Measurements from ENCODE around the gene PEAK3.

Gene PEAK3

DNA sequence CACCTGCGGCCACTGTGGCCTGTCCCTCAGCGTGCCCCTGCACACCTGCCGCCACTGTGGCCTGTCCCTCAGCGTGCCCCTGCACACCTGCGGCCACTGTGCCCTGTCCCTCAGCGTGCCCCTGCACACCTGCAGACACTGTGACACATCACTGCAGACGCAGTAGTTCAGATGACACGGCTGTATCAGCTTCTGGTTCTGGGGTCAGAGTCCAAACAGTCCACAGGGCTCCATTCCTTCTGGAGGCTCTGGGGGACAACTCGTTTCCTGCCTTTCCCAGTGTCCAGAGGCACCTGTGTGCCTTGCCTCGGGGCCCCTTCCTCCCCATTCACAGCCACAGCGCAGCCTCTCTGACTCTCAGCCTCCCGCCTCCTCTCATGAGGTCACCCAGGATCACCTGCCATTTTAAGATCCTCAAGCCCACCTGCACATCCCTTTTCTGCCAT lies 39.9 kb downstream of the PEAK3 start:
- Histone ChIP-seq H3K9ac (ENCODE audit: low read depth, low read length) (peak overlapping the region; percentile 1), H3K27me3 (ENCODE audit: control insufficient read depth, insufficient read depth, low read length) (no peaks in the 10 kb centered on the region), H3K9me3 (ENCODE audit: control insufficient read depth, insufficient read depth, low read length) (no peaks in the 10 kb centered on the region), H3K4me1 (ENCODE audit: control insufficient read depth, insufficient read depth, low read length) (peaks cover 13% of the 10 kb centered on the region), H3K4me3 (ENCODE audit: low read depth, low read length) (no peak overlapping the region), H3K36me3 (ENCODE audit: control insufficient read depth, insufficient read depth, low read length) (peaks cover 54% of the 10 kb centered on the region)

DNA sequence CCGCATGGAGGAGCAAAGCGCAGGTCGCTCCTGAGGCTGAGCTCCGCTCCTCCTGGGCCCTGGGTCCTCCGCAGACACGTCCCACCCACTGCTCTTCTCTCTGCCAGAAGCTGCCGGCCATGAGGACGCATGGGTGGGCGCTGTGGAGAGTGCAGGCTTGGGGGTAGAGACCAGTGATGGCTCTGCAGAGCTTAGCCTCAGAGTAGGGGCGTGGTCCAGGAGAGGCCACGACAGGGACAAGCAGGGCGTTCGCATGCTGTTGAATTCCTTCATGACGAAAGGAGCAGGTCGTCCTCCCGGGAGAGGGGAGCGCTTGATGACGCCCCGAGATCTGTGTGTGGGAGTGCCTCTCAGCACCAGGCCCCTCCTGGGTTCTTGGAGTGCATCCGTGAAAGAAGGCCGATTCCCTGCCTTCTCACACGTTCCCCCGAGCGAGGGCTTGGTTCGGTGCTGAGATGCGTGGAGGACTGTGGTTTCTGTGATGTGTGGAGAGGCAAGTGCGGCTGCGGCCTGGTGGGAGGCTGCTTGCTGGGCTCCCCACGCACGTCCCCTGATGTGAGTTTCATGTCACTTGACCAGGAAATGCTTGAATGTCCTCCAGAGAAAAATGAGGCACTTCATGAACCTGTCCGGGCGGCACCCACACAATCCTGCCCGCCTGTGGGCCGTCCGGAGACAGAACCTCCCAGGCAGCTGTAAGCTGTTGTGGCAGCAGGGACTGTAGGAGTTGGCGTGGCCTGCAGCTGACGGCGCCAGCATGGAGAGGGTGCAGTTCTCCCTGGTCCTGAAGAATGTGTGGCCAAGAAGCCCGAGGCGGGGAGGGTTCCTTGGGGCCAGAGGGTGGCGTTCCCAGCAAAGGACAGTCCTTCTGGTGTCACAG lies 40.9 kb downstream of the PEAK3 start:
- peak overlapping the region; percentile 41 for H3K9ac ChIP-seq (ENCODE audit: low read depth, low read length)
- H3K36me3 ChIP-seq (ENCODE audit: control insufficient read depth, insufficient read depth, low read length), result peaks cover 44% of the 10 kb centered on the region
- peak overlapping the region; percentile 20 for H3K4me3 ChIP-seq (ENCODE audit: low read depth, low read length)
- H3K9me3 ChIP-seq (ENCODE audit: control insufficient read depth, insufficient read depth, low read length), result no peaks in the 10 kb centered on the region
- peaks cover 13% of the 10 kb centered on the region for H3K4me1 ChIP-seq (ENCODE audit: control insufficient read depth, insufficient read depth, low read length)
- H3K27me3 ChIP-seq (ENCODE audit: control insufficient read depth, insufficient read depth, low read length), result no peaks in the 10 kb centered on the region

DNA sequence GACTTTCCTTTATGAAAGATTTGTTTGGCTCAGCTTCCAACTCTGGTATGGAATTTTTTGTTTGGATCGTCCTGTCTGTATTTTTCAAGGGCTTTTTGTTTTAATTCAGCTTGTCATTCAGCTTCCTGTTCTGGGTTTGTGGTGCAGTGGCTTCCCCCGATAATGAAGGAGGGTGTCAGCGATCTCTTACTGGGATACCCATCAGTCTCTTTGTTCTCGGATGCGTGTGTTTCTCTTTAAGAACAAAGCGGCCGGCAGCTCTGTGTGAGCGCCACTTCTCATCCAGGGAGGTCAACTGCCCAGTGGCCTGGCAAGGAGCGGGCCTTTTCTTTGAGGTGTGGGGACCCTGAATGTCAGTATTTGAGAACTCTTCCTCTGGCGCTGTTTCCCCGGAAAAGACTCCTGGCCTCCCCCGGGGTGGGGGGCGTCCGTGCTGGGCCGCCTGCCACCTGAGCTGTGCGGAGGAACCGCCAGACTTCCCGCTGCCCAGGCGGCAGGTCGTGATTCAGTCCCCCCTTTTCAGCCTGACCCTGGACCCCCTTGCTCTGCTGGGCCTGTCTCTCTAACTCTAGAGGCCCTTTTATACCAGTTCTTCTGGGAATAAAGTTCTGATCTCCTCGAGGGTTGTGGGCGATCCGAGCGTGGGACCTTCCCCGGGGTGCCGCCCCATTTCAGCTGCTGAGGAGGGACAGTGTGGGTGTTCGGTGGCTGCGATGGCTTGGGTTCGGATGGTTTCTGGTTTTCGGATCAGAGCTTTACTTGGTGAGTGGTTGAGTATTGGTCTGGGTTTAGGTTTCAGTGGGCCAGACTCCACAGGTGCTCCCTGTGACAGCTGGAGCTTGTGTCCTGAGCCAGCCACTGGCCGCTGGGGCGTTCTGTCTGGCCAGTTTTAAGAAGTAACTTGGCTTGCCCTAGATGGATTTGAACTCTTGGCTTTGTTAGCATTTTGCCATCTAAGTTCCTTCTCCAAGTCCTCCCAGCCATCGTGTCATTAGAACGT lies 41.9 kb downstream of the PEAK3 start:
- H3K4me3 ChIP-seq (ENCODE audit: low read depth, low read length), result peak overlapping the region; percentile 20
- peaks cover 34% of the 10 kb centered on the region for H3K36me3 ChIP-seq (ENCODE audit: control insufficient read depth, insufficient read depth, low read length)
- peaks cover 13% of the 10 kb centered on the region for H3K4me1 ChIP-seq (ENCODE audit: control insufficient read depth, insufficient read depth, low read length)
- H3K9me3 ChIP-seq (ENCODE audit: control insufficient read depth, insufficient read depth, low read length), result no peaks in the 10 kb centered on the region
- H3K9ac ChIP-seq (ENCODE audit: low read depth, low read length), result peak overlapping the region; percentile 41
- no peaks in the 10 kb centered on the region for H3K27me3 ChIP-seq (ENCODE audit: control insufficient read depth, insufficient read depth, low read length)

DNA sequence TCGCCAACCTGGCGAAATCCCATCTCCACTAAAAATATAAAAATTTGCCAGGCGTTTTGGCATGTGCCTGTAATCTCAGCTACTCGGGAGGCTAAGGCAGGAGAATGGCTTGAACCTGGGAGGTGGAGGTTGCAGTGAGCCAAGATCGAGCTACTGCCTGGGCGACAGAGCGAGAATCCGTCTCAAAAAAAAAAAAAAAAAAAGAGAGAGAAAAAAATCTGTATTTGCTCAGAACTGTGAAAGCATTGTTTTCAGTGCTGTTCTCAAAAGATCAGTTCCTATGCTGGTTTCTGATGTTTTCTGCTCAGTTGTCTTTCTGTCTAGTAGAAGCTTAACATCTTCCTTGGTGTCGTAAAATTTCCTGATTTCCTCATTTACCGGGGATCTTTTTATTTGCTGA lies 42.8 kb downstream of the PEAK3 start:
- H3K4me3 ChIP-seq (ENCODE audit: low read depth, low read length), result peak overlapping the region; percentile 20
- peaks cover 27% of the 10 kb centered on the region for H3K36me3 ChIP-seq (ENCODE audit: control insufficient read depth, insufficient read depth, low read length)
- no peaks in the 10 kb centered on the region for H3K27me3 ChIP-seq (ENCODE audit: control insufficient read depth, insufficient read depth, low read length)
- peaks cover 13% of the 10 kb centered on the region for H3K4me1 ChIP-seq (ENCODE audit: control insufficient read depth, insufficient read depth, low read length)
- no peak overlapping the region for H3K9ac ChIP-seq (ENCODE audit: low read depth, low read length)
- no peaks in the 10 kb centered on the region for H3K9me3 ChIP-seq (ENCODE audit: control insufficient read depth, insufficient read depth, low read length)

DNA sequence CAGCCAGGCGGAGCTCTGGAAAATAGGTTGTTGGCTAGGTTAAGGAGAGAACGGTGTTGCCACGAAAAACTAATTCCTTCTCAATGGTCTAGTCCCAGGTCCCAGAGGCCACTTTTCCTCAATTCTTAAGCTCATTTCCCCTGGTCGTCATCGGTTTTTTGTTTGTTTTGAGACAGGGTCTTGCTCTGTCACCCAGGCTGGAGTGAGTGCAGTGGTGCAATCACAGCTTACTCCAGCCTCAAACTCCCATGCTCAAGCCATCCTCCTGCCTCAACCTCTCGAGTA lies 44.2 kb downstream of the PEAK3 start:
- Histone ChIP-seq H3K9me3 (ENCODE audit: control insufficient read depth, insufficient read depth, low read length) (no peaks in the 10 kb centered on the region), H3K4me1 (ENCODE audit: control insufficient read depth, insufficient read depth, low read length) (peaks cover 13% of the 10 kb centered on the region), H3K27me3 (ENCODE audit: control insufficient read depth, insufficient read depth, low read length) (no peaks in the 10 kb centered on the region), H3K36me3 (ENCODE audit: control insufficient read depth, insufficient read depth, low read length) (peaks cover 27% of the 10 kb centered on the region), H3K9ac (ENCODE audit: low read depth, low read length) (no peak overlapping the region), H3K4me3 (ENCODE audit: low read depth, low read length) (peak overlapping the region; percentile 84)

DNA sequence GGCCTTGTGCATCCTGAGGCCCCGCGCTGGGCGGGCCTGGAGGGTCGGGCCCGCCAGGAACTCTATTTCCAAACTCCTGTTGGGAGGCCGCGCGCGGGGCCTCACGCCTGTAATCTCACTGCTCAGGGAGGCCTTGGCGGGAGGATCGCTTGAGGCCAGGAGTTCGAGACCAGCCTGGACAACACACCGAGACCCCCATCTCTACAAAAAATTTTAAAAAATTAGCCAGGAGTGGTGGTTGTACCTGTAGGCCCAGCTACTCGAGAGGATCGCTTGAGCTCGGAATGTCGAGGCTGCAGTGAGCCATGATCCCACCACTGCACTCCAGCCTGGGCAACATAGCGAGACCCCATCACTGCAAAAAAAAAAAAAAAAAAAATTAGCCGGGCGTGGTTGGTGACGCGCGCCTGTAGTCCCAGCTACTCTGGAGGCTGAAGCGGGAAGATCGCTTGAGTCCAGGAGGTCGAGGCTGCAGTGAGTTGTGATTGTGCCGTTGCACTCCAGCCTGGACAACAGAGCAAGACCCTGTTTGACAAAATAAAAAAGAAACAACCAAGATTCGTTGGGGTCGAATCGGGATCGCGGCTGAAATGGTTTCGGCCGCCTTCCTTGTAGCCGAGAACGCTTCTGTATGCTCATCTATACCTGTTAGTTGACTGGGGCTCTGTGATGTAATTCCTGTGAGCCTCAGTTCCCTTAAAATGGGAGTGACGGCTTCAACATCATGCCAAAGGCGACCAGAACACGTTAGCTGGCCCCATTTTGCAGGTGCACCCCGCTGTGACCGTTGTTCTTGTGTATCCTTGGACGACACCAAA lies 44.7 kb downstream of the PEAK3 start:
- peaks cover 13% of the 10 kb centered on the region for H3K4me1 ChIP-seq (ENCODE audit: control insufficient read depth, insufficient read depth, low read length)
- H3K27me3 ChIP-seq (ENCODE audit: control insufficient read depth, insufficient read depth, low read length), result no peaks in the 10 kb centered on the region
- peaks cover 27% of the 10 kb centered on the region for H3K36me3 ChIP-seq (ENCODE audit: control insufficient read depth, insufficient read depth, low read length)
- peak overlapping the region; percentile 87 for H3K9ac ChIP-seq (ENCODE audit: low read depth, low read length)
- H3K9me3 ChIP-seq (ENCODE audit: control insufficient read depth, insufficient read depth, low read length), result no peaks in the 10 kb centered on the region
- H3K4me3 ChIP-seq (ENCODE audit: low read depth, low read length), result peak overlapping the region; percentile 84

DNA sequence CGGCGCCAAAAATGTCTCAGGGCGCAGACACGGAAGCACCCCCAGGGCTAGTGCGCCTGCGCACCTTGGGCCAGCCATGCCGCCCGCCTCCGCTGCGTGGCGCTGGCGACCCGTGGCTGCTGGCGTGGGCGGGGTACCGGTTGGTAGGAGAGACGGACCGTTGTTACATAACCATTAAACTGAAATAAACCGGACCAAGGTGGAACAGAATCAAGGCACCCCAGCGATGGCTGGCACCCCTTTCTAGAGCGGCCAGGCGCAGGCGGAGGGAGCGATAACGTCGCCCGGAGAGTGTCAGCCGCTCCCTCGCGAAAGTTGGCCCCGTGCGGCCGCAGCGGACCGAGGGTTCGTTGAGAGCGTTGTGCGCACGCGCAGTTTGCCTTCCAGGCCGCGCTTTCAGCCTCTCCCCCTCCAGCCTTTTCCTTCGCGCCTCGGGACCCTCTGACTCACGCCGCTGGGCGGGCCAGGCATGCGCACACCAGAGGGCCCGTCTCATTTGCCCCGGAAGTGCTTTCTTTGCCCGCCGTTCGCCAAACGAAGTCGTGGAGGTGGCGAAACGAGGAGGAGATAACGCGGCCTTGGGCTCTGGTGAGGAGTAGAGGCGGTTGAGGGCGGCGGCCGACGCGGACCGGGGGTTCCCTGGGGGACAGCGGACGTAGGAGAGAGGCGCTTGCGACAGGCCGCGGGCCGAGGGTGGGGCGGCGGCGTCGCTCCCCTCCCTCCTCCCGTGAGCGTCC lies 45.5 kb downstream of the PEAK3 start, which contains the start of the genes PLEKHJ1 and SF3A2:
TSS of gene PLEKHJ1 (minus strand) at position 16 of the 737 bp plus-strand sequence. CDS start 81 bp downstream, outside the sequence.
TSS of gene SF3A2 (plus strand) at position 511 of the 737 bp plus-strand sequence. CDS start 6,595 bp downstream, outside the sequence.
- H3K4me1 ChIP-seq (ENCODE audit: control insufficient read depth, insufficient read depth, low read length), result peaks cover 13% of the 10 kb centered on the region
- no peaks in the 10 kb centered on the region for H3K27me3 ChIP-seq (ENCODE audit: control insufficient read depth, insufficient read depth, low read length)
- peaks cover 27% of the 10 kb centered on the region for H3K36me3 ChIP-seq (ENCODE audit: control insufficient read depth, insufficient read depth, low read length)
- H3K9ac ChIP-seq (ENCODE audit: low read depth, low read length), result peak within 1 kb of the TSS; percentile 89
- no peaks in the 10 kb centered on the region for H3K9me3 ChIP-seq (ENCODE audit: control insufficient read depth, insufficient read depth, low read length)
- peak within 1 kb of the TSS; percentile 84 for H3K4me3 ChIP-seq (ENCODE audit: low read depth, low read length)

DNA sequence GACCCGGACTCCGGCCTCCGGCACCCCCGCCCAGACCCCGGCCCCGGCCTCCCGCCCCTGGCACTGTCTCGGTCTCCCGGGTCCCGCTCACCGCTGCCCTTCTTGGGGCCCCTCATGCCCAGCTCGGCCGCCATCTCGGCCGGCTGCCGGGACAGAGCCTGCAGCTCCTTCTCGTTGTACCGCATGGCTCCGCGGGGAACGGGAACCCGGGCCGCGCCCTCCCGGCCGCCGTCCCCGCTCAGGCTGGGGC lies 46.0 kb downstream of the PEAK3 start:
- Histone ChIP-seq H3K4me3 (ENCODE audit: low read depth, low read length) (peak overlapping the region; percentile 84), H3K36me3 (ENCODE audit: control insufficient read depth, insufficient read depth, low read length) (peaks cover 26% of the 10 kb centered on the region), H3K4me1 (ENCODE audit: control insufficient read depth, insufficient read depth, low read length) (peaks cover 13% of the 10 kb centered on the region), H3K27me3 (ENCODE audit: control insufficient read depth, insufficient read depth, low read length) (no peaks in the 10 kb centered on the region), H3K9me3 (ENCODE audit: control insufficient read depth, insufficient read depth, low read length) (no peaks in the 10 kb centered on the region), H3K9ac (ENCODE audit: low read depth, low read length) (peak overlapping the region; percentile 89)

DNA sequence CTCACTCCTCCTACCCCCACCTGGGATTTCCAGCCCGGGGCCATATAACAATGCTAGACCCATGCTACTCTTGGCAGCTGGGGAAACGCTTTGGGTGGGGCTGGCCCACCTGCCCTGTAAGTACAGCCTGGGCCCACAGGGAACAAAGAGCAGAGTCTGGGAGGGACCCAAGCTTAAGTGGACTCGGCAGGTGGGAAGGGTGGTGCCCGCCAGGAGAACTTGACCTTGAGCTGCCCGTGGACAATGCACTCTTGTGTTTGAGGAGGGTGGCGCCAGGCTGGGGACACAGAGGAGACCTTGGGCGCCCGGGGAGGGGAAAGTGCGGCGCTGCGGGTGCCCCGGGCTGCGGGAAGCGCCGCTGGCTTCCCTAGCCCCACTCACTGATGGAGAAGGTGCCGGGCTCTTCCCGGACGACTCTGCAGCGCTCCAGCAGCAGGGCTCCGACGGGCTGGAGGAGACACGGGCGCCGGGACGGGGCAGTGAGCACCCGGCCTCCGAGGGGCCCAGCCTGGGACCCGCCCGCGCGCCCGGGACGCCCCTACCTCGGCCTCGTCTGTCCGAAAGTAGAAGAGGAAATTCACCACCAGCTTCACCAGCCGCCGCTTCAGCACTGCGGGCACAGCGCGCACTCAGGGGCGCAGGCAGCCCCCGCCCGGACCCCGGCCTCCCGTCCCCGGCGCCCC lies 46.5 kb downstream of the PEAK3 start:
- H3K4me3 ChIP-seq (ENCODE audit: low read depth, low read length), result peak overlapping the region; percentile 84
- H3K27me3 ChIP-seq (ENCODE audit: control insufficient read depth, insufficient read depth, low read length), result no peaks in the 10 kb centered on the region
- H3K4me1 ChIP-seq (ENCODE audit: control insufficient read depth, insufficient read depth, low read length), result peaks cover 10% of the 10 kb centered on the region
- H3K9me3 ChIP-seq (ENCODE audit: control insufficient read depth, insufficient read depth, low read length), result no peaks in the 10 kb centered on the region
- H3K36me3 ChIP-seq (ENCODE audit: control insufficient read depth, insufficient read depth, low read length), result peaks cover 24% of the 10 kb centered on the region
- H3K9ac ChIP-seq (ENCODE audit: low read depth, low read length), result peak overlapping the region; percentile 89

DNA sequence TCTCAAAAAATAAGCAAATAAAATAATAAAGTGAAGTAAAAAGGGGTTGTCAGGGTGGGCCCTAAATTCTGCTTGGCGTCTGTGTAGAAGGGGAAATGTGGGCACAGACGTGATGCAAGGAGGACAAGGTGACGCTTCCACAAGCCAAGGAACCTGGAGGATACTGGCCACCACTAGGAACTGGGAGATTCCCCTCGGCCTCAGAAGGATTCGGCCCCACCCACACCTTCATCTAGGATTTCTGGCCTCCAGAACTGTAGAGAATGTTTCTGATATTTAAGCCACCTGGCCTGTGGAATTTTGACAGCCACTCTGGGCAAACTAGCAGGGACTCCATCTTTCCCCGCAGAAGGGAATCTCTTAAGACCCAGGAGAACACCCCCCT lies 47.0 kb downstream of the PEAK3 start:
- Histone ChIP-seq H3K4me3 (ENCODE audit: low read depth, low read length) (peak overlapping the region; percentile 84), H3K36me3 (ENCODE audit: control insufficient read depth, insufficient read depth, low read length) (peaks cover 24% of the 10 kb centered on the region), H3K27me3 (ENCODE audit: control insufficient read depth, insufficient read depth, low read length) (no peaks in the 10 kb centered on the region), H3K4me1 (ENCODE audit: control insufficient read depth, insufficient read depth, low read length) (peaks cover 7% of the 10 kb centered on the region), H3K9ac (ENCODE audit: low read depth, low read length) (peak overlapping the region; percentile 89), H3K9me3 (ENCODE audit: control insufficient read depth, insufficient read depth, low read length) (no peaks in the 10 kb centered on the region)

Data from iPS-15b (cell line).